HepG2 (cell line): ENCODE results near the gene RBM44. TPM values are rescaled to one million over a fixed set of nuclear protein-coding genes. Genes with fewer than 3 reads are reported as not detected.

Source experiments
- ATAC-seq: fragments of 200-7000 bp; cut with Tn5 transposase; 3 replicates; pipeline ENCODE4 v1.9.1; 2020; ENCODE audit warnings: mild to moderate bottlenecking, moderate library complexity
- BruUV-seq: library from RNA; stranded (reverse); fragments of 400-500 nt; replicated peaks from 2 replicates; lab custom pipeline; 2021; lab: Mats Ljungman, UMichigan
- CTCF ChIA-PET: fragments of 300-600 bp; formaldehyde crosslinking; extraction: SDS; loops from one replicate; lab custom pipeline; 2021; ENCODE audit warnings: low total read pairs, inconsistent platforms, low intra/inter-chr PET ratio; lab: Yijun Ruan, JAX
- POLR2A ChIA-PET: fragments of 350-600 bp; sonication (Branson Sonifier 250); formaldehyde crosslinking; loops from one replicate; lab custom pipeline; 2020; ENCODE audit warnings: antibody characterized with exemption, inconsistent platforms; lab: Yijun Ruan, JAX
- DNase-seq: peaks from one replicate; pipeline ENCODE4 v3.0.0-alpha.2; 2015; ENCODE audit warnings: low spot score
- FAIRE-seq: peaks from 3 replicates; lab custom pipeline; 2011; peaks lifted over from hg19 to GRCh38; lab: Jason Lieb, UNC
- H2AFZ ChIP-seq: one replicate; pipeline ENCODE4 v1.6.1; 2011; ENCODE audit warnings: low read length, inconsistent platforms
- H3K27ac ChIP-seq: fragments of 300-600 bp; 3 replicates; pipeline ENCODE4 v1.8.0; 2011; ENCODE audit warnings: mixed run types, mild to moderate bottlenecking, mixed read lengths, low read length, inconsistent platforms; ENCODE audit not compliant: insufficient read depth; ENCODE audit errors: extremely low read length
- H3K27me3 ChIP-seq, 2 experiments: fragments of 200-600 bp in 1 of 2; 2 replicates in 1 of 2; 3 replicates in 1 of 2; pipeline versions ENCODE4 v1.6.0 to v1.8.0; 2011; ENCODE audit warnings: low read length in 2 of 2, mild to moderate bottlenecking in 2 of 2, moderate library complexity in 2 of 2, inconsistent platforms in 1 of 2; ENCODE audit not compliant: insufficient read depth in 2 of 2, control insufficient read depth in 1 of 2
- H3K36me3 ChIP-seq, 2 experiments: fragments of 200-600 bp in 1 of 2; replicated peaks in 1 of 2; 2 replicates in 1 of 2; 3 replicates in 1 of 2; pipeline versions ENCODE4 v1.5.1 to v1.8.0; 2011; ENCODE audit warnings: low read length in 2 of 2, inconsistent platforms in 1 of 2; ENCODE audit not compliant: insufficient read depth in 2 of 2, control insufficient read depth in 1 of 2
- H3K4me1 ChIP-seq: 2 replicates; pipeline ENCODE4 v1.5.1; 2012; ENCODE audit warnings: low read length, inconsistent platforms; ENCODE audit not compliant: insufficient read depth
- H3K4me2 ChIP-seq: 2 replicates; pipeline ENCODE4 v1.6.0; 2011; ENCODE audit warnings: low read depth, low read length, inconsistent platforms
- H3K4me3 ChIP-seq, 3 experiments: fragments of 200-600 bp in 1 of 3; sonication (generic), shearing (Covaris generic) in 1 of 3; replicated peaks in 1 of 3; 2 replicates each; pipeline ENCODE4 v1.5.1; 2011 to 2016; ENCODE audit warnings: low read length in 3 of 3, inconsistent platforms in 2 of 3, low read depth in 2 of 3, mild to moderate bottlenecking in 2 of 3, control low read depth in 1 of 3, mixed read lengths in 1 of 3; ENCODE audit not compliant: insufficient read depth in 1 of 3
- H3K79me2 ChIP-seq: one replicate; pipeline ENCODE4 v1.6.1; 2011; ENCODE audit warnings: low read length, inconsistent platforms; ENCODE audit not compliant: insufficient read depth
- H3K9ac ChIP-seq: 2 replicates; pipeline ENCODE4 v1.6.0; 2011; ENCODE audit warnings: mild to moderate bottlenecking, low read depth, low read length, inconsistent platforms; ENCODE audit not compliant: insufficient read depth
- H3K9me3 ChIP-seq: 2 replicates; pipeline ENCODE4 v1.5.1; 2012; ENCODE audit warnings: mild to moderate bottlenecking, low read length
- H4K20me1 ChIP-seq: 2 replicates; pipeline ENCODE4 v1.6.0; 2011; ENCODE audit warnings: inconsistent platforms, mild to moderate bottlenecking, low read length, moderate library complexity; ENCODE audit not compliant: insufficient read depth
- FOSL2 ChIP-seq: sonication (generic); formaldehyde crosslinking; IDR thresholded peaks from 2 replicates; pipeline ENCODE4 v1.4.0; 2020; ENCODE audit warnings: missing genetic modification reagents
- FOXP4 ChIP-seq: sonication (generic); formaldehyde crosslinking; IDR thresholded peaks from 2 replicates; pipeline ENCODE4 v1.4.0; 2020; ENCODE audit warnings: missing genetic modification reagents
- HOXD1 ChIP-seq: sonication (generic); formaldehyde crosslinking; IDR thresholded peaks from 2 replicates; pipeline ENCODE4 v1.5.0; 2020; ENCODE audit warnings: missing genetic modification reagents
- IRF2 ChIP-seq: IDR thresholded peaks from 2 replicates; pipeline ENCODE4 v1.6.1; 2018; ENCODE audit warnings: missing genetic modification reagents, missing compliant biosample characterization
- IRF9 ChIP-seq: sonication (generic); formaldehyde crosslinking; IDR thresholded peaks from 2 replicates; pipeline ENCODE4 v1.8.0; 2022; ENCODE audit warnings: missing genetic modification reagents, mild to moderate bottlenecking, borderline replicate concordance
- MEIS1 ChIP-seq: sonication (generic); formaldehyde crosslinking; IDR thresholded peaks from 2 replicates; pipeline ENCODE4 v1.9.0; 2021; ENCODE audit warnings: mild to moderate bottlenecking, missing genetic modification reagents, moderate library complexity, borderline replicate concordance
- TEAD3 ChIP-seq: optimal IDR thresholded peaks from 2 replicates; pipeline ENCODE3; 2016; ENCODE audit warnings: borderline replicate concordance
- THAP7 ChIP-seq: sonication (generic); formaldehyde crosslinking; IDR thresholded peaks from 2 replicates; pipeline ENCODE4 v1.8.1; 2023; ENCODE audit warnings: mild to moderate bottlenecking, missing genetic modification reagents
- THAP8 ChIP-seq: sonication (generic); formaldehyde crosslinking; IDR thresholded peaks from 2 replicates; pipeline ENCODE4 v1.5.1; 2020; ENCODE audit warnings: missing genetic modification reagents, mild to moderate bottlenecking, borderline replicate concordance
- ZNF142 ChIP-seq: sonication (generic); formaldehyde crosslinking; IDR thresholded peaks from 2 replicates; pipeline ENCODE4 v1.4.0; 2020; ENCODE audit warnings: missing genetic modification reagents
- ZNF224 ChIP-seq: sonication (generic); formaldehyde crosslinking; IDR thresholded peaks from 2 replicates; pipeline ENCODE4 v1.5.0; 2020; ENCODE audit warnings: mild to moderate bottlenecking, missing genetic modification reagents
- ZNF558 ChIP-seq: sonication (generic); formaldehyde crosslinking; IDR thresholded peaks from 2 replicates; pipeline ENCODE4 v1.9.0; 2022; ENCODE audit warnings: mild to moderate bottlenecking, missing genetic modification reagents, borderline replicate concordance
- WGBS: methylation state at CpG from one replicate; pipeline ENCODE4 v1.1.6; 2017; ENCODE audit warnings: low lambda C conversion rate; 5-methylcytosine and 5-hydroxymethylcytosine counted together
- in situ Hi-C: cut with HindIII; loops from 2 replicates; pipeline ENCODE4 v1.10.0; 2017; ENCODE audit warnings: low pct_unique_long_range_greater_than_20kb; ENCODE audit not compliant: extremely low pct_ligation_motif_present
- intact Hi-C: fragments of 100-400 bp; cut with micrococcal nuclease; formaldehyde crosslinking; loops from one replicate; pipeline ENCODE4 v1.10.0; 2022; ENCODE audit not compliant: unreplicated experiment
- polyA plus RNA-seq, 8 experiments: library from polyadenylated mRNA; depleted of rRNA in 3 of 8; stranded (reverse) in 7 of 8; unstranded in 1 of 8; fragments of >200 nt; fragmentation: Illumina TruSeq in 4 of 8; extraction: Trizol in 4 of 8; gene quantifications; 2 replicates each; pipeline versions ENCODE4 v1.2.1 to v1.2.3, GENCODE V29; 2011 to 2016; ENCODE audit warnings: low read depth in 4 of 8, missing spikeins in 1 of 8, mixed read lengths in 1 of 8; ENCODE audit not compliant: insufficient read depth in 1 of 8
- total RNA-seq, 5 experiments: library from RNA; depleted of rRNA; stranded (reverse); fragments of >200 nt; fragmentation: Illumina TruSeq; extraction: Trizol; gene quantifications; 2 replicates each; pipeline ENCODE4 v1.2.3, GENCODE V29; 2016; ENCODE audit warnings: low read depth in 1 of 5

Gene RBM44
- total and polyA plus RNA-seq, 2 of the 13 experiments (the other 11 are each of a cell fraction or from before 2014, with no cell fraction given) = 0.13 to 0.50 TPM

- FAIRE-seq (no peak), DNase-seq (no peak), ATAC-seq (no peak)
- no peak overlapping the region for H3K4me3 ChIP-seq
- no peaks in the 10 kb centered on the region for H3K9me3 ChIP-seq
- H3K4me1 ChIP-seq = peaks cover 14% of the 10 kb centered on the region
- WGBS = 60% methylated on average over 21 of the region's 21 CpGs
- peaks cover 22 to 86% of the 10 kb centered on the region in 2 experiments; a peak in 4 of 5 replicates for H3K27me3 ChIP-seq
- CTCF ChIA-PET = no interaction called here
- H3K36me3 ChIP-seq = no peaks in the 10 kb centered on the region
- H3K27ac ChIP-seq = no peak overlapping the region
- intact Hi-C loops (no loop called here), in situ Hi-C loops (no loop called here)
- H4K20me1 ChIP-seq = no peaks in the 10 kb centered on the region; the same call in 1 of the 2 replicates
- H3K9ac ChIP-seq = no peak overlapping the region
- H2AFZ ChIP-seq = no peak overlapping the region
- POLR2A ChIA-PET = no interaction called here
- no TSS peak for BruUV-seq
- no peak overlapping the region for H3K4me2 ChIP-seq
- H3K79me2 ChIP-seq = no peaks in the 10 kb centered on the region
- TF ChIP-seq IRF2 (CRISPR knock-in tag) (no peak), FOSL2 (no peak), ZNF224 (CRISPR knock-in tag) (no peak), TEAD3 (CRISPR knock-in tag) (no peak), FOXP4 (CRISPR knock-in tag) (no peak), THAP7 (no peak), HOXD1 (CRISPR knock-in tag) (no peak), MEIS1 (CRISPR knock-in tag) (no peak), THAP8 (CRISPR knock-in tag) (no peak), IRF9 (CRISPR knock-in tag) (no peak), ZNF142 (CRISPR knock-in tag) (no peak), ZNF558 (CRISPR knock-in tag) (no peak)
Measured at GRCh38 chr2:237869343-237870102, 70.9 kb downstream of the RBM44 start.
